Measurements from ENCODE around the gene MAMLD1.

Gene MAMLD1

GRCh38 chrX:150486011-150486410, 122.9 kb downstream of the MAMLD1 start:
- no peak overlapping the region for H3K4me3 ChIP-seq (ENCODE audit: low read depth in 1 of 2, low read length in 2 of 2)
- no peak overlapping the region for H3K27ac ChIP-seq (ENCODE audit: low read depth, low read length)
- H3K9me3 ChIP-seq (ENCODE audit: control insufficient read depth in 1 of 2, low read length in 2 of 2), result no peaks in the 10 kb centered on the region
- no peak overlapping the region for H3K9ac ChIP-seq (ENCODE audit: low read depth in 1 of 2, low read length in 2 of 2)
- H3K36me3 ChIP-seq (ENCODE audit: control insufficient read depth in 1 of 2, insufficient read depth in 2 of 2, low read length in 2 of 2), result no peaks in the 10 kb centered on the region
- no peaks in the 10 kb centered on the region for H3K4me1 ChIP-seq (ENCODE audit: control insufficient read depth in 1 of 2, insufficient read depth in 2 of 2, low read length in 2 of 2)
- no peaks in the 10 kb centered on the region for H3K27me3 ChIP-seq (ENCODE audit: control insufficient read depth in 1 of 2, insufficient read depth in 2 of 2, low read length in 2 of 2)

- H3K27ac ChIP-seq (ENCODE audit: low read depth, low read length), result no peak overlapping the region
- H3K36me3 ChIP-seq (ENCODE audit: control insufficient read depth in 1 of 2, insufficient read depth in 2 of 2, low read length in 2 of 2), result no peaks in the 10 kb centered on the region
- H3K4me3 ChIP-seq (ENCODE audit: low read depth in 1 of 2, low read length in 2 of 2), result no peak overlapping the region
- no peaks in the 10 kb centered on the region for H3K27me3 ChIP-seq (ENCODE audit: control insufficient read depth in 1 of 2, insufficient read depth in 2 of 2, low read length in 2 of 2)
- H3K4me1 ChIP-seq (ENCODE audit: control insufficient read depth in 1 of 2, insufficient read depth in 2 of 2, low read length in 2 of 2), result no peaks in the 10 kb centered on the region
- H3K9me3 ChIP-seq (ENCODE audit: control insufficient read depth in 1 of 2, low read length in 2 of 2), result no peaks in the 10 kb centered on the region
- no peak overlapping the region for H3K9ac ChIP-seq (ENCODE audit: low read depth in 1 of 2, low read length in 2 of 2)
Observed at GRCh38 chrX:150487369-150488094, 124.4 kb downstream of the MAMLD1 start.

GRCh38 chrX:150489359-150490015, 126.4 kb downstream of the MAMLD1 start:
- H3K27me3 ChIP-seq (ENCODE audit: control insufficient read depth in 1 of 2, insufficient read depth in 2 of 2, low read length in 2 of 2), result no peaks in the 10 kb centered on the region
- H3K36me3 ChIP-seq (ENCODE audit: control insufficient read depth in 1 of 2, insufficient read depth in 2 of 2, low read length in 2 of 2), result no peaks in the 10 kb centered on the region
- H3K4me3 ChIP-seq (ENCODE audit: low read depth in 1 of 2, low read length in 2 of 2), result no peak overlapping the region
- H3K4me1 ChIP-seq (ENCODE audit: control insufficient read depth in 1 of 2, insufficient read depth in 2 of 2, low read length in 2 of 2), result no peaks in the 10 kb centered on the region
- H3K9me3 ChIP-seq (ENCODE audit: control insufficient read depth in 1 of 2, low read length in 2 of 2), result no peaks in the 10 kb centered on the region
- no peak overlapping the region for H3K9ac ChIP-seq (ENCODE audit: low read depth in 1 of 2, low read length in 2 of 2)
- H3K27ac ChIP-seq (ENCODE audit: low read depth, low read length), result no peak overlapping the region

- Histone ChIP-seq H3K4me3 (ENCODE audit: low read depth in 1 of 2, low read length in 2 of 2) (no peak overlapping the region), H3K9ac (ENCODE audit: low read depth in 1 of 2, low read length in 2 of 2) (no peak overlapping the region), H3K27me3 (ENCODE audit: control insufficient read depth in 1 of 2, insufficient read depth in 2 of 2, low read length in 2 of 2) (no peaks in the 10 kb centered on the region), H3K27ac (ENCODE audit: low read depth, low read length) (no peak overlapping the region), H3K36me3 (ENCODE audit: control insufficient read depth in 1 of 2, insufficient read depth in 2 of 2, low read length in 2 of 2) (no peaks in the 10 kb centered on the region), H3K9me3 (ENCODE audit: control insufficient read depth in 1 of 2, low read length in 2 of 2) (no peaks in the 10 kb centered on the region), H3K4me1 (ENCODE audit: control insufficient read depth in 1 of 2, insufficient read depth in 2 of 2, low read length in 2 of 2) (no peaks in the 10 kb centered on the region)
Observed at GRCh38 chrX:150495496-150495895, 132.4 kb downstream of the MAMLD1 start.

GRCh38 chrX:150499240-150499639, 136.1 kb downstream of the MAMLD1 start:
- Histone ChIP-seq H3K27me3 (ENCODE audit: control insufficient read depth in 1 of 2, insufficient read depth in 2 of 2, low read length in 2 of 2) (no peaks in the 10 kb centered on the region), H3K9me3 (ENCODE audit: control insufficient read depth in 1 of 2, low read length in 2 of 2) (no peaks in the 10 kb centered on the region), H3K4me1 (ENCODE audit: control insufficient read depth in 1 of 2, insufficient read depth in 2 of 2, low read length in 2 of 2) (peaks cover 0 to 4% of the 10 kb centered on the region in 2 donors), H3K9ac (ENCODE audit: low read depth in 1 of 2, low read length in 2 of 2) (no peak overlapping the region), H3K4me3 (ENCODE audit: low read depth in 1 of 2, low read length in 2 of 2) (no peak overlapping the region), H3K27ac (ENCODE audit: low read depth, low read length) (no peak overlapping the region), H3K36me3 (ENCODE audit: control insufficient read depth in 1 of 2, insufficient read depth in 2 of 2, low read length in 2 of 2) (no peaks in the 10 kb centered on the region)

- Histone ChIP-seq H3K9me3 (ENCODE audit: control insufficient read depth in 1 of 2, low read length in 2 of 2) (no peaks in the 10 kb centered on the region), H3K27ac (ENCODE audit: low read depth, low read length) (no peak overlapping the region), H3K4me1 (ENCODE audit: control insufficient read depth in 1 of 2, insufficient read depth in 2 of 2, low read length in 2 of 2) (peaks cover 0 to 7% of the 10 kb centered on the region in 2 donors), H3K9ac (ENCODE audit: low read depth in 1 of 2, low read length in 2 of 2) (no peak overlapping the region), H3K27me3 (ENCODE audit: control insufficient read depth in 1 of 2, insufficient read depth in 2 of 2, low read length in 2 of 2) (no peaks in the 10 kb centered on the region), H3K4me3 (ENCODE audit: low read depth in 1 of 2, low read length in 2 of 2) (no peak overlapping the region), H3K36me3 (ENCODE audit: control insufficient read depth in 1 of 2, insufficient read depth in 2 of 2, low read length in 2 of 2) (no peaks in the 10 kb centered on the region)
Observed at GRCh38 chrX:150502091-150502490, 139.0 kb downstream of the MAMLD1 start.

- Histone ChIP-seq H3K27me3 (ENCODE audit: control insufficient read depth in 1 of 2, insufficient read depth in 2 of 2, low read length in 2 of 2) (no peaks in the 10 kb centered on the region), H3K27ac (ENCODE audit: low read depth, low read length) (no peak overlapping the region), H3K4me1 (ENCODE audit: control insufficient read depth in 1 of 2, insufficient read depth in 2 of 2, low read length in 2 of 2) (peaks cover 7 to 8% of the 10 kb centered on the region in 2 donors), H3K36me3 (ENCODE audit: control insufficient read depth in 1 of 2, insufficient read depth in 2 of 2, low read length in 2 of 2) (no peaks in the 10 kb centered on the region), H3K9me3 (ENCODE audit: control insufficient read depth in 1 of 2, low read length in 2 of 2) (no peaks in the 10 kb centered on the region), H3K4me3 (ENCODE audit: low read depth in 1 of 2, low read length in 2 of 2) (no peak overlapping the region), H3K9ac (ENCODE audit: low read depth in 1 of 2, low read length in 2 of 2) (no peak overlapping the region)
Observed at GRCh38 chrX:150502979-150503897, 140.1 kb downstream of the MAMLD1 start.

GRCh38 chrX:150503898-150504219, 140.7 kb downstream of the MAMLD1 start:
- Histone ChIP-seq H3K27ac (ENCODE audit: low read depth, low read length) (no peak overlapping the region), H3K9ac (ENCODE audit: low read depth in 1 of 2, low read length in 2 of 2) (no peak overlapping the region), H3K9me3 (ENCODE audit: control insufficient read depth in 1 of 2, low read length in 2 of 2) (no peaks in the 10 kb centered on the region), H3K27me3 (ENCODE audit: control insufficient read depth in 1 of 2, insufficient read depth in 2 of 2, low read length in 2 of 2) (no peaks in the 10 kb centered on the region), H3K36me3 (ENCODE audit: control insufficient read depth in 1 of 2, insufficient read depth in 2 of 2, low read length in 2 of 2) (no peaks in the 10 kb centered on the region), H3K4me3 (ENCODE audit: low read depth in 1 of 2, low read length in 2 of 2) (no peak overlapping the region), H3K4me1 (ENCODE audit: control insufficient read depth in 1 of 2, insufficient read depth in 2 of 2, low read length in 2 of 2) (peaks cover 7 to 10% of the 10 kb centered on the region in 2 donors)

GRCh38 chrX:150504397-150505182, 141.5 kb downstream of the MAMLD1 start:
- Histone ChIP-seq H3K9ac (ENCODE audit: low read depth in 1 of 2, low read length in 2 of 2) (no peak overlapping the region), H3K9me3 (ENCODE audit: control insufficient read depth in 1 of 2, low read length in 2 of 2) (no peaks in the 10 kb centered on the region), H3K27ac (ENCODE audit: low read depth, low read length) (no peak overlapping the region), H3K36me3 (ENCODE audit: control insufficient read depth in 1 of 2, insufficient read depth in 2 of 2, low read length in 2 of 2) (no peaks in the 10 kb centered on the region), H3K27me3 (ENCODE audit: control insufficient read depth in 1 of 2, insufficient read depth in 2 of 2, low read length in 2 of 2) (no peaks in the 10 kb centered on the region), H3K4me3 (ENCODE audit: low read depth in 1 of 2, low read length in 2 of 2) (no peak overlapping the region), H3K4me1 (ENCODE audit: control insufficient read depth in 1 of 2, insufficient read depth in 2 of 2, low read length in 2 of 2) (peaks cover 7 to 12% of the 10 kb centered on the region in 2 donors)

Data from duodenal mucosa (tissue), 2 donors.